ENCODE measurements around the gene TPM3. TPM values are rescaled to one million over a fixed set of nuclear protein-coding genes. Genes with fewer than 3 reads are reported as not detected.

TPM3 gene
- polyA plus RNA-seq, 1 donor from 2014 or later, result 356 TPM

GRCh38 chr1:154183046-154183915 lies 8.6 kb downstream of the TPM3 start (continued):
- TF ChIP-seq CTCF (IDR thresholded peaks at IDR 0.05; ENCODE audit: poor library complexity, severe bottlenecking) (peak; percentile 44), MXI1 (conservative IDR thresholded peaks at IDR 0.05; ENCODE audit: poor library complexity, severe bottlenecking) (peak; percentile 86)

GRCh38 chr1:154182344-154183045 lies 9.4 kb downstream of the TPM3 start:
- Histone ChIP-seq H4K20me1 (ENCODE audit: insufficient read depth) (no peaks in the 10 kb centered on the region), H3K9me2 (ENCODE audit: insufficient read depth, low read length) (no peaks in the 10 kb centered on the region), H3K27me3 (ENCODE audit: insufficient read depth, low read depth, low read length) (no peaks in the 10 kb centered on the region), H3K9ac (ENCODE audit: low read length) (peak overlapping the region; percentile 90), H3K79me2 (replicated peaks; ENCODE audit: insufficient read depth, low read length) (peaks cover 52% of the 10 kb centered on the region), H3K27ac (ENCODE audit: low read length) (peak overlapping the region; percentile 90), H3K4me2 (ENCODE audit: low read length) (peak overlapping the region; percentile 82), H3K36me3 (ENCODE audit: insufficient read depth, low read length) (no peaks in the 10 kb centered on the region), H3F3A (ENCODE audit: insufficient read depth, low read length, poor library complexity, severe bottlenecking) (no peaks in the 10 kb centered on the region), H3K9me3 (ENCODE audit: low read length) (no peaks in the 10 kb centered on the region), H3K4me3 (ENCODE audit: low read length) (peak overlapping the region; percentile 98), H2AFZ (ENCODE audit: low read depth, low read length) (peak overlapping the region; percentile 56)
- TF ChIP-seq POLR2AphosphoS5 (IDR thresholded peaks at IDR 0.05) (no peak), EP300 (conservative IDR thresholded peaks at IDR 0.05; ENCODE audit: poor library complexity, severe bottlenecking) (no peak), SMC3 (conservative IDR thresholded peaks at IDR 0.05; ENCODE audit: poor library complexity) (no peak), MXI1 (conservative IDR thresholded peaks at IDR 0.05; ENCODE audit: poor library complexity, severe bottlenecking) (no peak), RAD21 (conservative IDR thresholded peaks at IDR 0.05) (no peak), EZH2 (IDR thresholded peaks at IDR 0.05; ENCODE audit: borderline replicate concordance, insufficient read depth, low read length, poor library complexity, severe bottlenecking) (no peak), CTCF (IDR thresholded peaks at IDR 0.05; ENCODE audit: poor library complexity, severe bottlenecking) (no peak), TAF1 (IDR thresholded peaks at IDR 0.05; ENCODE audit: low read depth) (no peak), REST (IDR thresholded peaks at IDR 0.05; ENCODE audit: borderline replicate concordance) (no peak)
